Stimulated activated CD4-positive, alpha-beta T cell treated with anti-CD3 and anti-CD28 coated beads, Interleukin-15, amount 100 ng/mL, for 1 hour (primary cell): Measurements from ENCODE around the gene BAG2.

ENCODE experiments used
- DNase-seq, 2 donors: peaks; one replicate each; pipeline ENCODE4 v3.0.0-alpha.2; 2020; ENCODE audit warnings: low read depth in 1 of 2, low spot score in 1 of 2

Gene BAG2

DNA sequence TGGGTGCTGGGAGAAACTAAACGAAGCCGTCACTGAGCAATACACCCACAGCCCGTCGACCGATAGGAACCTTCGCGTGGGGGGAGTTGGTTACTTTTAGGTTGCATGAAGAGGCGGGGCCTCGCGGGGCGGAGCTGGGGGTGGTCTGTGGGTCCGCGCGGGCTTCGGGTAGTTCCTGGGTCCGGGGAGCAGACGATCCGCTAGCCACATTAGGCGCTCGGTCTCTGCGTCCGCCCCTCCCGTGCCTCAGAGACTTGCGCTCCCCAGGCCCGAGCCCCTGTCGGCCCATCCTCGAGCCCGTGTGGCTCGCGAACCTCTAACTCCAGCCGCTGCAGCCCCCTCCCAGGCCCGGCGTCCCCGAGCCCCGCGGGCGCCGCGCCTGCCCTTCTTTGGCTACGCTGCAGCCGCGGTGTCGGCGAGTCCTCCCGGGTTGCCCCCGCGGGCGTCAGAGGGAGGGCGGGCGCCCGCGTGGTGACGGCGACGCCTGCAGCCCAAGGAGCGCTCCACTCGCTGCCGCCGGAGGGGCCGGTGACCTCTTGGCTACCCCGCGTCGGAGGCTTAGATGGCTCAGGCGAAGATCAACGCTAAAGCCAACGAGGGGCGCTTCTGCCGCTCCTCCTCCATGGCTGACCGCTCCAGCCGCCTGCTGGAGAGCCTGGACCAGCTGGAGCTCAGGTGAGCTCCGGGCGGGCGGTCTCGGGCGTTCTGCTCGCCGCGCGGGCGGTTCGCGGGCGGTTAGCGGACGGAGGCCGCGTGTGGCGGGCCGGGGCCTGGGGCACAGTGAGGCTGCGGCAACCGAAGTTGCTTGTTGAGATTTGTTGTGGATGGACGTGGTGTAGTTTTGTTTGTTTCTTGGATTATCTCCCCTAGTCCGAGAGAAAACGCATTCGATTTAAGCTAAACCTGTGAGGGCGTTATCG lies at the start of gene BAG2:
Gene BAG2, plus strand, starts transcription at position 191 of the 920 bp plus-strand sequence. Its CDS starts 372 bp downstream, at position 563.
- peak; percentile 64 to 80 for DNase-seq

DNA sequence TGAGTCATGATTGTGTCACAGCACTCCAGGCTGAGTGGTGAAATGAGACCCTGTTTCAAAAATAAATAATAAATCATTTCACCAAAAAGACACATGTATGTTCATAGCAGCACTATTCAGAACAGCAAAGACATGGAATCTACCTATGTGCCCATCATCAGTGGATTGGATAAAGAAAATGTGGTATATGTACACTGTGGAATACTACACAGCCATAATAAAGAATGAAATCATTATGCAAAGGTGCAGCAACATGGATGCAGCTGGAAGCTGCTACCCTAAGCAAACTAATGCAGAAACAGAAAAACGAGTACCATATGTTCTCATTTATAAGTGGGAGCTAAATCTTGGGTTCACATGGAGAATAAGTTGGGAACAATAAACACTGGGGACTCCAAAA lies 49.0 kb upstream of the BAG2 start:
- no peak for DNase-seq

DNA sequence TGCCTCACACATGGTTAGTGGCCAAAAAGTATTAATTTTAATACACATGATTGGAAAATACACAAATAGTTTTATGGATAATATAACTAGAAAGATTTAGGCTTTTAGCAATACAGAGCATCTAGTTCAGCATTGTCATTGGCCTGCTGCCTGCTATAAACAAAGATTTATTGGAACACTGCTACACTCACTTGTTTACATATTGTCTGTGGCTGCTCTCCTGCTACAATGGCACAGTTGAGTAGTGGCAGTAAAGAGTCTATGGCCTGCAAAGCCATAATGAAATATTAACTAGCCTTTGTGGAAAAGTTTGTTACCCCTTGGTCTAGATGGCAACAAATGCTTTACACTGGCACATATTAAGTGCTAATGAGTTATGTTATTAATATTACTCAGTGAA lies 44.4 kb upstream of the BAG2 start:
- no peak for DNase-seq

DNA sequence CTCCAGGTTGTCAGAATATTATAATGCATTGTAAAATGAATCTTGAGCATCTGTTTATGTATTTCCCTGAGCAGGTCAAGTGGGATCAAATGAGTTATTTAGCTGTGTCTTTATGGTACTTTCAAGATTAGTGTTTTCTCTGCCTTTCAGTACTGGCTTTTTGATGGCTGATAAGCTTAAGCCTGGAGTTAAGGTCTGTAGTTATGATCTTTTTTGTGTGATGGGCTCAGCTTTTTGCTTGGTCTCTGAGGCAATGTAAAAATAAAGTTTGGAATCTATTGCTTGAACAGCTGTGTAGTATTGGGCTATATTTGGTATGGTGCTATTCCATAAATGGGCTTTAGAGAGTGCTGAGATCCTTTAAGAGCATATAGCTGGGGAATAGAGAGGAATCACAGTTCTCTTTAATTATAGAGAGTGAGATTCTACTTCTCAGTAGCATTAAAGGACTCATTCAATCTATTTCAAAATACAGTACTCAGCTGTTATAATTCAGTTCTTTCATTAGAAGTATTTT lies 41.4 kb upstream of the BAG2 start:
- no peak for DNase-seq

GRCh38 chr6:57134954-57135353 lies 37.2 kb upstream of the BAG2 start:
- DNase-seq: no peak

- no peak for DNase-seq
Observed at GRCh38 chr6:57135885-57136284, 36.2 kb upstream of the BAG2 start.

GRCh38 chr6:57137350-57137749 lies 34.8 kb upstream of the BAG2 start:
- no peak for DNase-seq

DNA sequence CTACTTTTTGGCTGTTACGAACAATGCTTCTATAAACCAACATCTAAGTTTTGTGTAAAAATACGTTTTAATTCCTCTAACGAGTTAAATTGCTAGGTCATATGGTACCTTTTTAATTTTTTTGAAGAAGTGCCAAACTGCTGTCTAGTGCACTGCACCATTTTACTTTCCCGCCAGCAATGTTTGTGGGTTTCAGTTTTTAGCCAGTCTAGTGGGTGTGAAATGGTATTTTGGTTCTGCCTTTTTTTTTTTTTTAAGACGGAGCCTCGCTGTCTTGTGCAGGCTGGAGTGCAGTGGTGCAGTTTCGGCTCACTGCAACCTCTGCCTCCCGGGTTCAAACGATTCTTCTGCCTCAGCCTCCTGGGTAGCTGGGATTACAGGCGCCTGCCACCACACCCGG lies 34.1 kb upstream of the BAG2 start:
- DNase-seq: no peak

DNA sequence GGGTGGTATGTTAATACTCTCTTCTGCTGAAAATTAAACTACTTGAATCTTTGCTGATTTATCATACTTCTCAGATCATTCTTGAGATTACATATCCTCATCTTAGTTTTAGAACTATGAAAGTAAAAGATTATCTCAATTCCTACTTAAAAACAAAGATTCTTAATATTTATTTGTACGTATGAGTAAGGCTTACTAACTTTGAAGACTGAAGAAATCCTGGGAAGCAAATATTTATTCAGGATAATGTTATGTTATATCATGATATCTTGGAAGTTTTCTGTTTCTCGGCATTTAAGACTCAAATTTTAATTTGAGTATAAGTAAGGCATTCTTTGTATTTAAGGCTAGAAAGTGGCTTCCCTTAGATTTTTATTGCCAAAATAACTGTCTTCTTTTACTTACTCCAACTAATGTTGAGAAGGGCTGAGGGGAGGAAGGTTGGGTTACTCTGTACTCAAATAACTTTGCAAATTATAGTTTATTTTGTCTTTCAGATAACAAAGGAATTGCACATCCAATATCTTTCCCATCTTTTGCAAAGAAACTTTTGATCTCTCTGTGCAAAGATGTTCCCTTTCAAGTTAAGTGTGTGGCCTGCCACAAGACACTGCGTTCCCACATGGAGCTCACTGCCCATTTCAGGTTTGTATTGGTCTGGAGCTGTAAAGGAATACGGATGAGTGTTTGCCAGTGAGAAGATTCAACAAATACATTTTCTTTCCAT lies 30.5 kb upstream of the BAG2 start:
- DNase-seq: no peak

- DNase-seq: no peak
Observed at GRCh38 chr6:57142178-57142525, 30.0 kb upstream of the BAG2 start.

GRCh38 chr6:57143690-57144089 lies 28.4 kb upstream of the BAG2 start:
- no peak for DNase-seq

- DNase-seq: no peak
Observed at GRCh38 chr6:57147401-57147800, 24.7 kb upstream of the BAG2 start.

DNA sequence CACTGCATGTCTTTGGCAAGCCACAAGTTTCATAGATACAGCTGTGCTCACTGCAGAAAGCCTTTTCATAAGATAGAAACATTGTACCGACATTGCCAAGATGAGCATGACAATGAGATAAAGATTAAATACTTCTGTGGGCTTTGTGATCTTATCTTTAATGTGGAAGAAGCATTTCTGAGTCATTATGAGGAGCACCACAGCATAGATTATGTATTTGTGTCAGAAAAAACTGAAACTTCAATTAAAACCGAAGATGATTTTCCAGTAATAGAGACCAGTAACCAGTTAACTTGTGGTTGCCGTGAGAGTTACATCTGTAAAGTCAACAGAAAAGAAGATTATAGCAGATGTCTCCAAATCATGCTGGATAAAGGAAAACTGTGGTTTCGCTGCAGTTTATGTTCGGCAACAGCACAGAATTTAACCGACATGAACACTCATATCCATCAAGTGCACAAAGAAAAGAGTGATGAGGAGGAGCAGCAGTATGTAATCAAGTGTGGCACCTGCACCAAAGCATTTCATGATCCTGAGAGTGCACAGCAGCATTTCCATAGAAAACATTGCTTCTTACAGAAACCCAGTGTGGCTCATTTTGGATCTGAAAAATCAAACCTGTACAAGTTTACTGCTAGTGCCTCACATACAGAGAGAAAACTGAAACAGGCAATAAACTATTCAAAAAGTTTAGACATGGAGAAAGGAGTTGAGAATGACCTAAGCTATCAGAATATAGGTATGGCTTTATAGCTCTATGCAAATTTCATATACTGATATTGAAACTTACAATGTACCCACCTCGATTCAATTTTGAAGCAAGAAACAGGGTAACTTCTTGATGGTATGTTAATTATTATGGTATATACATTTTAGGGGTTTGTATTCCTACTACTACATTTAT lies 23.9 kb upstream of the BAG2 start:
- no peak for DNase-seq

DNA sequence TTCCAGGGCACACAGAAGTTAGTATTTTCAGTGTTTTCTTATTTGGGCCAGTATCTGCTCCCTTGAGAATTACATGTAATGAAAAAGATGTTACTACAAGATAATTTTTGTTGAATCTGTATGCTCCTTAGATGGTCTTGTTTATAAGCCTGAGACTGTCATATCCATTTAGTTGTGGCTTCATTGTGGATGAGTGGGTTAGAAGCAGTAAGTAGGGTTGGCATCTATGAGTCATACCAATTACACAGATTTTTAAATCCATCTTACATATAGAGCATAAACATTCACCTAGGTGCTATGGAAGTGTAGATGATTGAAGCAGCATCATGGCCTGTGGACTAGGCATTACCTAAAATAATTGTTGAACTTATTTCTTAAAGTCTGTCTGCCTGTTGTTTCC lies 13.5 kb upstream of the BAG2 start:
- no peak for DNase-seq

GRCh38 chr6:57159127-57159526 lies 13.0 kb upstream of the BAG2 start:
- no peak for DNase-seq

DNA sequence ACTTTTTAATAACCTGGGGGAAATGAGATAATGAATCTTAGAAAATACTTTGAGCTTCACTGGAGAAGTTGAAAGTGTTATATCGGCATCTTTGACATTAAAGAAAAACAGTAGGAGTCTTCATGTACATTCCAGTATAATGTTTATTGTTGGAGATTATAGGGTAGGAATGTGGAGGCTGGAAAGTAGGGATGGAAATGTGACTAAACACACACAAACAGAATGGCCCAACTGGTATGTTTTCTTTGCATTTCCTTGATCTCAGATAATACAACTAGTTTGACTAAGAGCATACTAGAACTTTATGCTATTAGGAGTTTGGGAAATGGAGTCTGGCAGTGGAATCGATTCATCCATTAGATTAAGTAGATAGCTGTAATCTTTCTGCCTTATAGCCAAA lies 10.1 kb upstream of the BAG2 start:
- DNase-seq: no peak

- no peak for DNase-seq
Observed at GRCh38 chr6:57162516-57162915, 9.6 kb upstream of the BAG2 start.

DNA sequence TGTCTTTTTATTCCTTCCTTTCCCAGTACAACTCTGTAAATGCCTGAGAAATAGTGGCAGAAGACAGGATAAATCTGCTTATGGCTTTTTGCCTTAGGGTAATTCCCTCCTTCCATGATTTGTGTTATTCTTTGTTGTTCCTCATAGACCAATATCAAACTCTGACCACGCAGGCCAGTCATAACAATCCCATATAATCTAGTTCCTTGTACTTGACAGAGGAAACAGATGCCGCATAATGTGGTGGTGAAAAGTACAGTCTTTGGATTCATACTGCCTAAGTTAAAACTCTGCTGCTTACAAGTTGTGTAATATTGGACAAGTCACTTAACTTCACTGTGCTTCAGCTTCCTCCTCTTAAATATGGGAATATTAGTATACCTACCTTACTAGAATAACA lies 8.2 kb upstream of the BAG2 start:
- no peak for DNase-seq

DNA sequence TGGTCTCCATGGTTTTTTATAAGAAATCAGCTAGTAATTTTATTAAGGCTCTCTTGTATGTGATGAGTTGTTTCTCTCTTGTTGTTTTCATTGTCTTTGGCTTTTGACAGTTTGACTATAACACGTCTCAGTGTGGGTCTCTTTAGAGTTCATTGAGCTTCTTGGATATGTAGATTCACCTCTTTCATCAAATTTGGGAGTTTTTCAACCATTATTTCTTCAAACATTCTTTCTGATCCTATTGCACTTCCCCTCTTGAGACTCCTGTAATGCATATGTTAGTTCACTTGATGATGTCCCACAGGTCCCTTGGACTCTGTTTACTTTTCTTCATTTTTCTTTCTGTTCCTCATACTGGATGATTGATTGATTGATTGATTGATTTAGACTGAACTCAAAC lies 7.0 kb upstream of the BAG2 start:
- no peak for DNase-seq

GRCh38 chr6:57173056-57173885 lies 1.1 kb downstream of the BAG2 start:
- peak in 1 of 2 donors; percentile 3 for DNase-seq
